SK-N-MC (cell line): ENCODE data around the gene EXOSC3.

Source experiments
- EZH2 ChIP-seq: fragments of 200-600 bp; sonication (generic); IDR thresholded peaks from one replicate; pipeline ENCODE4 v1.6.1; 2017; ENCODE audit warnings: antibody characterized with exemption
- POLR2AphosphoS5 ChIP-seq: IDR thresholded peaks from 2 replicates; pipeline ENCODE4 v1.6.1; 2012; ENCODE audit warnings: mild to moderate bottlenecking, low read depth, low read length, borderline replicate concordance

DNA sequence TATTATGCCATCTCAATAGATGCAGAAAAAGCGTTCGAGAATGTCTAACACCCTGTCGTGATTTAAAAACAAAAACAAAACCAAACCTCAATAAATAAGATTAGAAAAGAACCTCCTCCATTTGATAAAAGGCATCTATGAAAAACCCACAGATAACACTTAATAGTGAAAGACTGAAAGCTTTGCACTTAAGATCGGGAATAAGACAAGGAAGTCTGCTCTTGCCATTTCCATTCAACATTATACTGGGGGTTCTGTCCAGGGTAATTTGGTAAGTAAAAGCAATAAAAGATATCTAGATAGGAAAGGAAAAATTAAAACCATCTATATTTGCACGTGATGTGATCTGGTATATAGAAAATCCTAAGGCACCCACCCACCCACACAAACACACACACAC lies 7.3 kb upstream of the EXOSC3 start:
- TF ChIP-seq POLR2AphosphoS5 (no peak), EZH2 (no peak)
